Stromal cell of bone marrow (primary cell): ENCODE measurements around the gene TOP1.

Experiments used
- DNase-seq: peaks from one replicate; pipeline ENCODE4 v3.0.0-alpha.2; 2012; ENCODE audit warnings: low read depth

The TOP1 gene

DNA sequence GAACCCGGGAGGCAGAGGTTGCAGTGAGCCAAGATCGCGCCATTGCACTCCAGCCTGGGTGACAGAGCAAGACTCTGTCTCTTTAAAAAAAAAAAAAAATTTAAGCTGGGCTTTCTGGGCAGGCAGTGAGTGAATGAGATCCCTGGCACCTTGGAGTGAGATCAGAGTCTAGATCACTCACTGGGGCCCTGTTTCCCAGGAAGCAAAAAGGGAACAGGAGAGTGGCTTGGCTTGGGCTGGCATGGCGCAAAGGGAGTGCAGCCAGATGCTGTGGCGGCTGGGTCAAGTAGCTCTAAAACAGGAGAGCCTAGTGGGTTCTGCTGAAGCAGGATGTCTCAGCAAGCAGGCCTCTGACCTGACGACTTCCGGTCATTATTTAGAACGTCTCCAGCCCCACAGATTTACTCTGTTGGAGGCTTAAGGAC is 119.2 kb downstream of the TOP1 start:
- DNase-seq = no peak

DNA sequence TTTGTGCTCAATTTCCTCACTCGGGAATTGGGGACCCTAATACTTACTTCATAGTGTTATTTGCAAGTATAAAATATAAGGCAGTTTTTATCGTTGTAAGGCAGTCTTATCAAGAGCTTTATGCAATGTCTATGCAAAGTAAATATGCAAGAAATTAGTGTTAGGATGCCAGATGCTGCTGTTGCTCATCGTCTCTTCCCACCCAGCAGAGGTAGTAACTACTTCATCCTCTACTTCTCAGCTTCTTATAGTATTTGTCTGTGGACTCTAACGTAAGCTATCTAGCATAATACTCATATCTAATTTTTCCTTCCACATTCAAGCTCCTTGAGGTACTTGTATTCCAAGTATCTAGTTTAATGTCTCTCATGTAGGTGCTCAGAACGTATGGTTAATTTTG is 120.3 kb downstream of the TOP1 start:
- no peak for DNase-seq

DNA sequence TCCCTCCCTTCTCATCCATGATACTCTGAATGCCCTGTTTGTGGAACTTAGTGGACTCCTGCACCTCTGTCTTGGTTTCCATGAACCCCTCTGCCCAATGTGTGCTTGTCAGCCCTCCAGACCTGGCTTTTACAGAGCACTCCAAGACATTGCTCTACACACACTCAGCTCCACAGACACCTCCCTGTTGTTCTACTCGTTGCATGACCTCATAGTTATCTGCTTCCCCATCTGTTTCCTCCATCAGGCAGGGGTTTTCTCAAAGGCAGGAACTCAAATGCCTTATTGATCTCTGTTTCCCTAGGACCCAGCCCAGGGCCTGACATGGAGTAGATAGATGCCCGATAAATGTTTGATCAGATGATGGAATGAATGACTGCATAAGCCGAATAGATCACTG is 122.0 kb downstream of the TOP1 start:
- DNase-seq = no peak

DNA sequence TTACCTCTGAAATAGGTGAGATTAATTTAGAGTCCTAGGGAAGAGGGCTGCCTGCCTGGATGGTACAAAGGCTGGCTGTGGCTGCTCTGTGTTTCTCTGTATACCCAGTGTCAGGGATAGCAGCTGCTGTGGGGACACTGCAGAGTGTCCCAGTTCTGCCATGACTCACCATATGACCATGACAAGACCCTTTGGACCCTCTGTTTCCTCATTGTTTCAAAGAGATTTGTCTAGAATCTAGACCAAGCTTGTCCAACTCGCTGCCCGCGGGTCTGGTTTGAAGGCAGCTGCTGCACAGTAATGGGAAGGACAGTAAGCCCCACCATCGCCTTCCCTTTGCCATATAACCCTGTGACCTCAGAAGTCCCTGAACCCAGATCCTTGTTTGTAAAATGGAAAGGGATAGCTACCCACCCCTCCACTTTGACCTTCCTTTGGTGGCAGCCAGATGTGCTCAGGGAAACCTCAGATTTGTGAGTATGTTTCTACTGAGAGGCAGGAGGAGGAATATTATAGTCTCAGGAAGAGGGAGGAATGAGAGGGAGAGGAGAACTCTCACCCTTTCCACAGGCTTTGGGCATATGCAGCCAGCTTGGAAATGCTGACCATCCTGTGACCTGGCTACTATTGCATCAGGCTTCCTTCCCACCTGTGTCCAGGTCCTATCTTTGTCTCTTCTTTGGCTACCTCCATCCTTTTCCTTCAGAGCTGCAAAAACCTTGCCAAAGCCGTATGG is 122.7 kb downstream of the TOP1 start:
- DNase-seq = no peak

DNA sequence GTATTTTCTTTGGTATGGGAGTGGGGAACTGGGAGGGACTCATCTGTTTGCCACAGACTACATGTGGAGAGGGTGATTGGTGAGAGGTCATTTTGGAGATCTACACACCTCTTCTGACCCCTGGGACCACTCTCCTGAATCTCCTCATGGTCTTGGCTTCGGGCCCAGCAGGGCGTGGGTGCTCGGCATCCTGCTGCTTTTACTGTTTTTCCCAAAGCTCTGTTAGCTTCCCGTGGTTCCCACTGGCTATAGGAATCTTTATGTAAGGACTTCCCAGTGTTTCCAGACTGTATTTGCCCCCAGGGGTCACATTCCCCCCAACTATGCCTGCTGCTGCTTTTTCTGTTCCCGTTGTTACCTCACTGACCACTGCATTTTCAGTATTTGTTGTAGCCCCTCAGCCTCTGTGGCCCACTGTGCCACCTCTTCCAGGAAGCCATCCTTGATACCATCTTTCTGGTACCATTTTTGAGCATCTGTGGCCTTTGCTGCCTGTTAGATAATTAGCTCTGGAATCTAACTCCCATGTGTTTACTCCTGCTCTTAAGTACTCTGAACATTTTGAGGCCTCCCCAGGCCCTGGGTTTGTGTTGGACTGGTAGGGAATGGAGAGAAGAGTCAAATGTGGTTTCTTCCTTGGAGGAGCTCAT is 123.6 kb downstream of the TOP1 start:
- no peak for DNase-seq

DNA sequence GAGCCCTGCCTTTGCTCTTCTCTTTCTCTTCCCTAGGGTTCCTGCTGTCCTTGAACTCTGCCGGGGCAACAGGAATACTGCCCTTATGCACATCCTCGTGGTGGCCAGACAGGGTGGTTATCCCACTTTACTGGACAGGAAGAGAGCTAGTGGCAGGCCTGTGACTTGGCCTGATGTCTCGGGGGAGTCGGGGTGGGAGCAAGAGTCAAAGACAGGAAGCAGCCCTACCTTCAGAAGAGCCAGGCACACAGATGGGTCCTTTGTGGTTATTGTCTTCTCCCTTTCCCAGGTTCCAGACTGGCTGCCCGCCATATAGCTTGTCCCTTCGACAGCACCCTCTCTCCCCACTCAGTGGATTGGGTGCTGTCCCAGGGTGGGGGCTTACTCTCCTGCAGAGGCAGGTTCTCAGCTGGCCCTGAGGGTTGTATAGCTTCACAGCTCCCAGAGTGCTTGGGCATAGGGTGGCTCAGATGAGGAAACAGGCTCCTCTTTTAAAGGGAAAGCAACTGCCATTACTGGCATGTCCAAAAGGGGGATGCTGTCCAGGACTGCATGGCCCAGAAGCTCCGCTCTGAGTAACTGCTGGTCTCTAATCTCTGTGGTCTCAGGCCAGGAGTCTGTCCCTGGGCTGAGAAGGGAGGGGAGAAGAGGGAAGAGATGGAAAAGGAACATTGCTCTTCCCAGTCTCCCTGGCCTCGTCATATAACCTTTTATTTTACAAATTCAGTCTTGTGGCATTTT is 126.0 kb downstream of the TOP1 start:
- no peak for DNase-seq

DNA sequence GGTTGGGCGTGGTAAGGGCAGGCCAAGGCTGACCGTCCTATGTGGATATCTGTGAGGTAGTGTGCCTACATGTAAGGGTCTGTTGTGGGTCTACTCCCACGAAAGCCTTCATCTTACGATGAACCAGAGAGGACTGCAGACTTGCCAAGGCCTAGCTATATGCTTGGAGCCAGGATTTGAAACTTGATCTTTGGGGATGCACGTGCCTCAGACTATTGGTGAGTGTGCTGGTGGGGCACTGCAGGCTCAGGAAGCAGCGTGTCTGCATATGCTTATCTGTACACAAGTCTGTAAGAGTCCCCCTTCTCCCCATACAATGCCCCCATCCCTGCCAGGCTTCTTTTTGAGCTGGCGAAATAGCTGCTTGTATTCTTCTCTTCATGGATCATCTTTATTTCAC is 126.6 kb downstream of the TOP1 start:
- no peak for DNase-seq

DNA sequence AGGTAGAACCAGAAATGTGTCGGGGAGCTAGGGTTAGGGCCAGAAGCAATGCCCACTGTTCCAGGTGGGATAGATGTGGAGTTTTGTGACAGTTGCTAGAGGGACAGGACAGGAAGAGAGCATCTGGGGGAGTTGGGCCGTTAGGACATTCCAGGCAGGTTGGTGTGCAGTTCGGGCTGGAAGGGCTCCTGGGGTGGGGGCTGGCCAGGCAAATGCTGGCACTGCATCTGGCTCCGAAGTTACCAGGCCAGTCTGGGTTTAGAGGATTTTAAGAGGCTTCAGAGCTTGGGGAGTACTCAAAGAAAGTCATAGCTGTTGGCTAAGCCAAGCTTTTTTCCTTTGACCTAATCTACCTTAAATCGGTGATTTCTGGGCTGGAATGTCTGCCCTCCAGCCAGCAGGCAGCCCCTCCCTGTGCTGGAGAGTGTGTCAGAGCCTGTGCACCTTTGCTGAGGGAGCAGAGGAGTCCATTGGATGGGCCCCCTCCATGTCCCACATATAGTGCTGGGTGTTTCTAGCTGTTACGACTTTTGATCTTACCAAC is 129.5 kb downstream of the TOP1 start:
- DNase-seq = no peak

DNA sequence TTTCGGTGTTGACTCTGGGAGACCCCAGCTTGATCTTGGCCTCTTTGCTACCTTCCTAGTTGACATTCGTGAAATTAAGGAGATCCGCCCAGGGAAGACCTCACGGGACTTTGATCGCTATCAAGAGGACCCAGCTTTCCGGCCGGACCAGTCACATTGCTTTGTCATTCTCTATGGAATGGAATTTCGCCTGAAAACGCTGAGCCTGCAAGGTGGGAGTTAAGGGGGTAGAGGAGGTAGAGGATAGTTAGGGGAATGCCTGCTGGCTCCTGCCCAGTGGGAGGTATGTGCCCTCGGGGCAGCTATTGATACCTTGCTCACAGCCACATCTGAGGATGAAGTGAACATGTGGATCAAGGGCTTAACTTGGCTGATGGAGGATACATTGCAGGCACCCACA is 130.9 kb downstream of the TOP1 start:
- no peak for DNase-seq

DNA sequence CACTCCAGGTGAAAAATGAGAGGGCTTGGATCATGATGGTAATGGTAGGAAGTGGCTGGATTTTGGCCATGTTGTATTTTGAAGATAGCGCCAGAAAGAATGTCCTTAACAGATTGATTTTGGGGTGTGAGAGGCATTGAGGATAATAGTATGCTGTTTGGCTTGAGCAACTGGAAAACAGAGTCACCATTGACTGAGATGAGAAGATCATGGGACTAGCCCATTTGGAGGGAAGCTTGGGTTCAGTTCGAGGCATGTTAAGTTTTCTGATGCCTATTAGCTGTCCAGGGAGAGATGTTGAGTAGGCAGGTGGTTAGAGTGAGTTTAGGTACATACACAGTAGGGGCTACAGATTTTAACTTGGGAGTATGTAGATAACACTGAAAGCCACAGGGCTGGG is 132.1 kb downstream of the TOP1 start:
- no peak for DNase-seq

DNA sequence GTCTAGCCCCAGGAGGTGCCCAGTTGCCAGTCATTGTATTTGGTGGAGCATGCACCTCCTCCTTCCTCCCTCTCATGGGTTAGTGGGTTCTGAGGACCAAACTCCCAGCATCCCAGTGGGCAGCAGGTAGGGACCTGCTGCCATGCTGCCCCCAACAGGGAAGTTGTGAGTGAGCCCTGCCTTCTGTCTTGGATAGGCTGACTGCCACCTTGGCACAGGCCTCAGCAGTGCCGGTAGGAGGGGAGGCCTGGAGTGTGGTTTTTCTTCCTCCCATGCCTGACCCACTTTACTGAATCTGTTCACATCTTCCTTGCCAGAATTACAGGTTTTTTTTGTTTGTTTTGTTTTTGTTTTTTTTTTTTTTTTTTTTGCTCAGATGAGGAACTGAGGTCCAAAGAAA is 133.3 kb downstream of the TOP1 start:
- no peak for DNase-seq

DNA sequence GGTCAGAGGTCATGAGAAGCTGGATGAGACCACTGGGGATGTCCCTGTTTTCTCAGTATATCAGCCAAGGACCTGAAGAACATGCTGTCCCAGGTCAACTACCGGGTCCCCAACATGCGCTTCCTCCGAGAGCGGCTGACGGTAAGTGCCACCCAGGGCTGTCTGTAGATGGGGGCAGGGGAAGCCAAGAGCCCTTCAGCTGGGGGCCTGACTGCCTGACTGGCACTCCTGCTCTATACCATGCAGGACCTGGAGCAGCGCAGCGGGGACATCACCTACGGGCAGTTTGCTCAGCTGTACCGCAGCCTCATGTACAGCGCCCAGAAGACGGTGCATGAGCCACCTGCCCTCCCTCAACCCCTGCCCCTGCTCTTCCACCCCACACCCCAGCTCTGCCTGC is 133.8 kb downstream of the TOP1 start:
- DNase-seq = no peak

DNA sequence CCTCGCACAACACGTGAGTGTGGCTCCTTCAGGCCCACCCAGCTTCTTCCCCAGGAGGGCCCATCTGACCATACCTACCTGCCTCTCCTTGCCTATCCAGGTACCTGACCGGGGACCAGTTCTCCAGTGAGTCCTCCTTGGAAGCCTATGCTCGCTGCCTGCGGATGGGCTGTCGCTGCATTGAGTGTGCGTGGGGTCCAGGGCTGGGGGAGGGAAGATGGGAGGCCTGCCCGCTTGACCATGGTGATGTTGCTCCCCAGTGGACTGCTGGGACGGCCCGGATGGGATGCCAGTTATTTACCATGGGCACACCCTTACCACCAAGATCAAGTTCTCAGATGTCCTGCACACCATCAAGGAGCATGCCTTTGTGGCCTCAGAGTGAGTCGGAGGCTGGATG is 135.2 kb downstream of the TOP1 start:
- DNase-seq = no peak

DNA sequence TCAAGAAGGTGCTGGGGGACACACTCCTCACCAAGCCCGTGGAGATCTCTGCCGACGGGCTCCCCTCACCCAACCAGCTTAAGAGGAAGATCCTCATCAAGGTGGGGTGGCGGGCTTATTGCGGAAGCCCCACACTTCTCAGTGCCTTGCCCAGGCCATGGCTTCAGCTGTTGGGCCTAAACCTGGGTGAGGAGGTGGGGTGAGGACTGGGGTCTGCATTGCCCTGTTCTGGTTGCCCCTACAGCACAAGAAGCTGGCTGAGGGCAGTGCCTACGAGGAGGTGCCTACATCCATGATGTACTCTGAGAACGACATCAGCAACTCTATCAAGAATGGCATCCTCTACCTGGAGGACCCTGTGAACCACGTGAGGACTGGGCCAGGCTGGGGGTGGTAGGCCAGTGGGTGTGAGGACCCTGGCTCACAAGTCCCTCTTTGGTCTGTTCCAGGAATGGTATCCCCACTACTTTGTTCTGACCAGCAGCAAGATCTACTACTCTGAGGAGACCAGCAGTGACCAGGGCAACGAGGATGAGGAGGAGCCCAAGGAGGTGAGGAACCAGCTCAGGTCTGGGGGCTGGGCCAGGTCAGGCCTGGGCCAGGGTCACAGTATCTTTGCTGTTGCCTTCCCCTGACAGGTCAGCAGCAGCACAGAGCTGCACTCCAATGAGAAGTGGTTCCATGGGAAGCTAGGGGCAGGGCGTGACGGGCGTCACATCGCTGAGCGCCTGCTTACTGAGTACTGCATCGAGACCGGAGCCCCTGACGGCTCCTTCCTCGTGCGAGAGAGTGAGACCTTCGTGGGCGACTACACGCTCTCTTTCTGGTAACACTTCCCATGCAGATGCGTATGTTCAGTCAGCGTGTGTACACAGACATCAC is 136.6 kb downstream of the TOP1 start:
- DNase-seq = no peak

DNA sequence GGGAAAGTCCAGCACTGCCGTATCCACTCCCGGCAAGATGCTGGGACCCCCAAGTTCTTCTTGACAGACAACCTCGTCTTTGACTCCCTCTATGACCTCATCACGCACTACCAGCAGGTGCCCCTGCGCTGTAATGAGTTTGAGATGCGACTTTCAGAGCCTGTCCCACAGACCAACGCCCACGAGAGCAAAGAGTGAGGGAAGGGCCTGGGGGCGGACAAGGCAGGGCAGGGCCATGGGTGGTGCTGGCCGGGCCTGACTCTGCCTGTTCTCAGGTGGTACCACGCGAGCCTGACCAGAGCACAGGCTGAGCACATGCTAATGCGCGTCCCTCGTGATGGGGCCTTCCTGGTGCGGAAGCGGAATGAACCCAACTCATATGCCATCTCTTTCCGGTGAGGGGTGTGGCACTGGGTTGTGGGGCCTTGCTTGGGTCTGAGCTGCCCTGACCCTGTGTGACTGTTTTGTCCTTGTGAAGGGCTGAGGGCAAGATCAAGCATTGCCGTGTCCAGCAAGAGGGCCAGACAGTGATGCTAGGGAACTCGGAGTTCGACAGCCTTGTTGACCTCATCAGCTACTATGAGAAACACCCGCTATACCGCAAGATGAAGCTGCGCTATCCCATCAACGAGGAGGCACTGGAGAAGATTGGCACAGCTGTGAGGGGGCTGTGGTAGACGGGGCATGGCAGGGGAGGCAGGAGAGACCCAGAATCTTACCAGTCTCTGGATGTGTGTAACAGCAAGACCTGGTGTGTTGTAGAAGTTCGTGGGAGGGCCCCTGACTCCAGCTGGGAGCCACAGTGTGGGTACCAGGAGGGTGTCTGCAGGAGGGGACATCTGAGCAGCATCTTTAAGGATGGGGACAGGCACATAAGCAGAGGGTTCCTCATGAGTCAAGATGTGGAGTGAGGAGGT is 137.8 kb downstream of the TOP1 start:
- DNase-seq = no peak

DNA sequence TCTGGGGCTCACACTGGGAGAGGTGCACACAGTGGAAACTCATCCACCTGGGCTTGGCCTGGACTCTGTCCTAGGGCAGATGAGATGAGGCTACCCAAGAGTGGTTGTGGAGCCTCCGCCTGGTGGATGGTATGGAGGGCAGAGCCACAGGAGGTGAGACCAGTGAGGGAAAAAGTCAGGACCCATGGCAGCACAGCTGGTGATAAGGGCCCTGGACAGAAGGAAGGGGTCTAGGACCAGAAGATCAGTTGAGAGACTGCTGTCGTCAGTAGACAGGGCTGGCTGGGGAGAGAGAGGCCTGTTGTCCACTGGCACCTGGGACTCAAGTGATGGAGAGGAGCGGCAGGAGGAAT is 138.5 kb downstream of the TOP1 start:
- DNase-seq = no peak

DNA sequence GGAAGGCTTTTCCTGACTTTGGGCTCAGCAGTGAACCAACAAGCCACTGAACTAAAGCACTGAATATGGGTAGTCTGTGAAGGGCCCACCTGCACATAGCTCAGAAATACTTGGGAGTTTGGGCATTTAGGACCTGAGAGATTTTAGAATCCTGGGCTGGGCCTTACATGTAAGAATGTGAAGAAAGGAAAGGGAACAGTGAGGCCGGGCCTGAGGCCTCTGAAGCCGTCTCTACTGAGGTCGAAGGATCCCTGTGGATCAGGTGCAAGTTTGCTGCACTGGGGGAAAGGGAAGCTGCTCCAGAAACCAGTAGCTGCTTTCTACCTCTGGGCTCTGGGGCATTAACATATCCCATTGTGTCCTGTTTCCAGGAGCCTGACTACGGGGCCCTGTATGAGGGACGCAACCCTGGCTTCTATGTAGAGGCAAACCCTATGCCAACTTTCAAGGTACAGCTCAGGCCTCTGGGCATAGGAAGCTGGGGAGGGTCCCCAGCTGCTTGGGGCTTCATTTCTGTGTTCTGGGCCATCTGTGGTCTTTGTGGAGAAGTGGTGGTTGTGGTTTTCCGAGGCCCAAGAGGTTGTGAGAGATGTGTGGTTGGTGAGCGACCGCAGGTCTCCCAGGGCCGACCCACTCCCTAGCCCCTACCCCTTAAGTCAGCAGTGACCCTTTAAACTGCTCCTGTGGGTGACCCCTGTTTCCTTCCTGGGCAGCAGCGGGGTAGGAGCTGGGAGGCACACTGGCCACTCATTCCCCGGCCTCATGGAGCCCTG is 139.0 kb downstream of the TOP1 start:
- no peak for DNase-seq

DNA sequence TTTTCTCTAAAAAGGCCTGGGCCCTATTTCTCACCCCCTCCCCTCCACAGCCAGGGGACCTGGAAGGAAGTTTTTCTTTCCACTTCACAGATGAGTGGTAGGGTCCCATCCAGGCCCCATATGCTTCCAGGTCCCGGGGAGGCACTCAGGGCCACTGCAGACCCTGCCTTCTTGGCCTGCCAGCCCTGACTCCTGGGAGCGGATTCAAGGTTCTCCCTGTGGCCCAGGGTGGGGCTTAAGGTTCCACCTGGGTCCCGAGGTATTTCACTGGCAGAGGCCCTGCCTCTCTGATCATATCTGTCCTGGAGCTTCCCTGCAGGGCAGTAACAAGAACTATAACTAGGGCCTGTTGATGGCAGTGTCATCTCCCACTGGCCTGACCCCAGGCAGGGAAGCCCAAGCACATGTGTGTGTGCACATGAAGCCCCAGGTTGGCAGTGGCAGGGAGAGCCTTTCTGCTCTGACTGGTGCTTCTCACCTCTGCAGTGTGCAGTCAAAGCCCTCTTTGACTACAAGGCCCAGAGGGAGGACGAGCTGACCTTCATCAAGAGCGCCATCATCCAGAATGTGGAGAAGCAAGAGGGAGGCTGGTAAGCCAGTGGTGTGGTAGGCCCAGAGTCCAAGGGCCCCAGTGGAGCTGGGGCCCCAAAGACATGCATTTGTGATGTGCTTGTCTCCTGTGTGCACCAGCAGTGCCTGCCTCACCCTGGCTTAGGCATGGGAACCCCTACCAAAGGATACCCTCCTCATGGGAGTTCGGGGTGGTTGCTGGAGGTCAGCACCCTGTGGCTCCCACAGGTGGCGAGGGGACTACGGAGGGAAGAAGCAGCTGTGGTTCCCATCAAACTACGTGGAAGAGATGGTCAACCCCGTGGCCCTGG is 139.9 kb downstream of the TOP1 start:
- DNase-seq = no peak

DNA sequence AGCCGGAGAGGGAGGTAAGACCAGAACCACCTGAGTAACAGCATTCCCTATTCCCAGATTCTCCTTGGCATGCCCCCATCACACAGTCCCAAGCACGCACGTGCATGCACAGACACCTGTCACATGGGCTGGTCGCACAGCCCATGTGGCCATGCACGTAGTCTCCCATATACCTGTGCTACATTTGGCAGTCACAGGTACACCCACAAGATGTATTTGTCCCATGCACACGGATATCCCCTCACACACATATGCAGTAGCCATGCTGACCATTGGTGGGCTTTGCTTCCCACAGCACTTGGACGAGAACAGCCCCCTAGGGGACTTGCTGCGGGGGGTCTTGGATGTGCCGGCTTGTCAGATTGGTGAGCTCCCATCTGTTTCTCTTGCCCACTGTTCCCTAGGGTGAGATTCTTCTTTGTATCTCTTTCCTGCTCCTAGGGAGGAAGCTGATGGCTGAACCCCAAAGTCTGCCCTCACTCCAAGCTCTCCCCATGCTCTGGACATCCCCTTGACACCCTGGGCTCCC is 140.6 kb downstream of the TOP1 start:
- DNase-seq = no peak
